ENCODE measurements around the gene SKI.
A peak's percentile ranks its signal among the peaks of the same experiment; 100 is the strongest.
"Not testable (repeated sequence)": the region's sequence is repeated elsewhere in the genome, so short reads cannot be mapped to it uniquely, and the experiment has no call there.

The SKI gene

DNA sequence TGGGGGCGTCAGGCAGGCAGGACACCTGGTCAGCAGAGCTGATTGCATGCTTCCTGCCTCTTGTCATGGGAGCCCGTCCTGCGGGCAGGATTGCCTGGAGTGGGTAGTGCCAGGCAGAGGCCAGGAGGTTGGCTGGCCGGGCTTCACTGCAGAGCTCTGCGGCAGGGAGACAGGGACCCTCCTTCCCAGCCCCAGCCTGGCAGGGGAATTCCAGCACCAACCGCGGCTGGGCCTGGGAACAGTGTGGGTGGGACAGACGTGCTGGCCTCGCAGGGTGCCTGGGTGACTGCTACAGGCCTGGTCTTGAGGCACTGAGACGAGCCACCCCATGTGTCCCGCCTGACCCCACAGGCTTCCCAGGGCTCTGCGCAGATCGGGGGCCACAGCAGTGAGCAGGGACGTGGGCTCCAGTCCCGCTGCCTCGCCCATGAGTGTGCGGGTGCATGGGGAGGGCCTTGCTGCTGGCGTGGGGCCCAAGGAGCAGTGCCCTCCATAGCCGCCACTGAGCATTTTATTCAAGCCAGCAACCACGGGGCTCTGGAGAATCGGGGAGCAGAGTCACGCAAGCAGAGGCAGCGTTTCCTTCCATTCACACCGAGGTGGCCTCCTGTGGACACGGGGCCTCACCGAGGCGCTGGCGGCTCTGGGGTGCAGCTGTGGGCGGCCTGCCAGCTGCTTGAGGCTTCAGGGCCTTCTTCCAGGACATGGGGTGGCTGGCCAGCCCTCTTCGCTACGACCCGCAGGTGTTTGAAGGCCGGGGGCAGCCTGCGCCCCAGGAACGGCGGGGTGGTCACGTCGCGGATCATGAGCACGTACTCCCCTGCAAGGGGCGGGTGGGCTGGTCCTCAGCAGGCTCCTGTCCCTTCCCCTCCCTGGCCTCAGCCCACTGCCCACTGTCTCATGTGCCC is 92.9 kb downstream of the SKI start:
- DNase-seq (ENCODE audit: low spot score), result no peak

GRCh38 chr1:2322065-2322571 is 94.0 kb downstream of the SKI start:
- peak; percentile 96 for DNase-seq (ENCODE audit: low spot score)

GRCh38 chr1:2322581-2323211 is 94.6 kb downstream of the SKI start:
- no peak for DNase-seq (ENCODE audit: low spot score)

DNA sequence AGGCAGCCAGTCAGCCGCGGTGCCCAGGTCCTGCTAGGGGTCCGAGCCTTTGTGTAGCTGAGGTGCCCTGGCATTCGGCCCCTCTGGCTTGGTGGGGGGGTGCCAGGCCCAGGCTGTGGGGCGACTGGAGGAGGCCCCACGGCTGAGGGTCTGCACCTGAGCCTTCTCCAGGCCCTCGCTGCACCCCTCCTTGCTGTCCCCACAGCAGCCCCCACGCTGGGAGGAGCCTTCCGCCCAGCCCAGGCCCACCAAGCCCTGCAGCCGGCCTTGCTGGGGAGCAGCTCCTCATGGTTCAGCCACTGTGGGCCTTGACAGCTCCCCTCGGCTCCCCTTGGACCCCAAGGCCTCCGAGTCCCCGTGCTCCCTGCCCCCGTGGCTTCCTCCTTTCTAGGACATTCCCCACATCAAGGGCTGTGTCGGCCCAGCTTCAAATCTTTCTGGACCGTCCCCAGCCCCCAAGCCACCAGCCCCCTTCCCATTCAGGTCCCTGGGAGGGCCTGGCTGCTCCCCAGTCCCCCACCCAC is 95.4 kb downstream of the SKI start:
- no peak for DNase-seq (ENCODE audit: low spot score)

GRCh38 chr1:2324553-2325366 is 96.6 kb downstream of the SKI start:
- DNase-seq (ENCODE audit: low spot score), result no peak

GRCh38 chr1:2326524-2326923 is 98.4 kb downstream of the SKI start:
- no peak for DNase-seq (ENCODE audit: low spot score)

DNA sequence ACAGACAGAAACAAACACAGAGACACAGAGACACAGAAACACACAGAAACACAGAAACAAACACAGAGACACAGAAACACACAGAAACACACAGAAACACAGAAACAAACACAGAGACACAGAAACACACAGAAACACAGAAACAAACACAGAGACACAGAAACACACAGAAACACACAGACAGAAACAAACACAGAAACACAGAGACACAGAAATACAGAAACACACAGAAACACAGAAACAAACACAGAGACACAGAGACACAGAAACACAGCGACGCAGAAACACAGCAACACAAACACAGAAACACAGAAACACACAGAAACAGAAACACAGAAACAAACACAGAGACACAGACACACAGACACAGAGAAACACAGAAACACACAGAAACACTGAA is 99.0 kb downstream of the SKI start:
- not testable (repeated sequence) for DNase-seq (ENCODE audit: low spot score)

GRCh38 chr1:2327841-2328240 is 99.7 kb downstream of the SKI start:
- DNase-seq (ENCODE audit: low spot score), result no peak

GRCh38 chr1:2328676-2329455 is 100.7 kb downstream of the SKI start:
- no peak for DNase-seq (ENCODE audit: low spot score)

- no peak for DNase-seq (ENCODE audit: low spot score)
Observed at GRCh38 chr1:2330035-2330434, 101.9 kb downstream of the SKI start.

GRCh38 chr1:2330519-2331199 is 102.5 kb downstream of the SKI start:
- peak; percentile 90 for DNase-seq (ENCODE audit: low spot score)

GRCh38 chr1:2331200-2331544 is 103.1 kb downstream of the SKI start:
- no peak for DNase-seq (ENCODE audit: low spot score)

GRCh38 chr1:2331580-2331979 is 103.5 kb downstream of the SKI start:
- DNase-seq (ENCODE audit: low spot score), result not testable (repeated sequence)

DNA sequence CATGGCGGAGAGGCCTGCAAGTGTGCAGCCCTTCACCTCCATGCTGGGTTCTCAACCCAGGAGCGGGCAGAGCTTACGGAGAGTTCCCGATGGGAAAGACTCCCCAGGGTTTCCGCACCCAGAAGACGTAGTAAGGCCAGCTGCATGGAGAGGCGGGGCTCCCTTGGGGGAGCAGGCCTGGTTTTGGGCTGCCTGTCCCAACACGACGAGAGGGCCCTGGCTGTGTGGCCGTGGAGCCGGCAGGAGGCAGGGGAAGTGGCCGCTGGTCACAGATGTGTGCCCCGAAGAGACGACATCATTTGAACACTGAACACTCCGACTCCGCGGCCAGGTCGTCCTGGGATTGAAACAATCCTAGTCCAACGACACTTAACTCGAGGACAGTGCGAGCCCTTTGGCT is 106.2 kb downstream of the SKI start:
- DNase-seq (ENCODE audit: low spot score), result no peak

- no peak for DNase-seq (ENCODE audit: low spot score)
Observed at GRCh38 chr1:2334883-2335534, 106.9 kb downstream of the SKI start.

- no peak for DNase-seq (ENCODE audit: low spot score)
Observed at GRCh38 chr1:2335721-2336455, 107.8 kb downstream of the SKI start.

DNA sequence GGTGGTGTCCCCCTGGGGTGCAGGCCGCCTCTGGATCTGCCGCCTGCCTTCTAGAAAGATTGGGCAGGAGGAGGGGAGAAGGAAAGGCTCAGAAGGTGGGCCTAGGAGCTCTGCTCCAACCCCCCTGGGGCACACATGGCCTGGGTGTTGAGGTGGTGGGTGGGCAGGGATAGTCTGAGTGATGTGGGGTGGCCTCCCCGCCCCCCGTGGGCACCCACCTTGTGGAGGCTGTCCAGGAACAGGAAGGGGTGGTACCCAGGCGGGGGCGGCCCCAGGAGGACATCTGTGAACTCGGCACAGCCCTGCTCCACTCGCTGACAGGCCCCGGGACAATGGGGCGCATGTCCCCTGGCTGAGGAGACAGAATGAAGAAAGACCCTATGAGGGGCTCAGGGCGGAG is 108.4 kb downstream of the SKI start:
- no peak for DNase-seq (ENCODE audit: low spot score)

GRCh38 chr1:2337081-2337480 is 109.0 kb downstream of the SKI start:
- DNase-seq (ENCODE audit: low spot score), result no peak

DNA sequence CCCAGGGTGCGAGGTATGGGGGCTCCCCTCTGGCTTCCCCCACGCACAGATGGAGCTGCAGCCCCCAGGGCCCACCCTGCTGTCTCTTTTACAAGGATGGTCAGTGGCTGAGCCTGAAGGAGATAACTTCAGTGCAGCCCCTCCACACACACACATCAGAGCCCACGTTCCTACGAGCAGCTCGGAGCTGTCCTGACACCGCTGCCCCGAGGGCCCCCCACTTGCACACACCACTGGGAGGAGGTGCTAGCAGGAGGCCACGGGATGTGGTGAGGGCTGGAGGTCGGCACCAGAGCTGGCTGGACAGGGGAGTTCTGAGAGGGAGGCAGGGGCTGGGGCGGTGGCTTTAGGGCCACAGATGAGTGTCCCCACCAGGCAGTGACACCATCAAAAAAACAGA is 109.4 kb downstream of the SKI start:
- no peak for DNase-seq (ENCODE audit: low spot score)
